ENCODE results near the gene PLA2G10. TPM values are rescaled to one million over a fixed set of nuclear protein-coding genes. Genes with fewer than 3 reads are reported as not detected.
"Not testable (repeated sequence)": the region's sequence is repeated elsewhere in the genome, so short reads cannot be mapped to it uniquely, and the experiment has no call there.

PLA2G10 gene
- not detected for total RNA-seq

GRCh38 chr16:14694129-14694528 is at the start of gene PLA2G10:
PLA2G10 (minus strand) TSS chr16:14694308; CDS start chr16:14694229, 79 bp downstream.
- not testable (repeated sequence) for H3K4me1 ChIP-seq (ENCODE audit: insufficient read depth, low read length); H3K27me3 ChIP-seq (ENCODE audit: insufficient read depth, low read length); H3K9me3 ChIP-seq (ENCODE audit: low read depth, low read length); H3K4me3 ChIP-seq (ENCODE audit: low read length)

GRCh38 chr16:14742273-14743128 is 48.4 kb upstream of the PLA2G10 start, which contains the start of gene NPIPA2:
NPIPA2 (plus strand) TSS chr16:14742533; CDS start chr16:14748066, 5,533 bp downstream.
- not testable (repeated sequence) for H3K4me1 ChIP-seq (ENCODE audit: insufficient read depth, low read length); H3K4me3 ChIP-seq (ENCODE audit: low read length); H3K9me3 ChIP-seq (ENCODE audit: low read depth, low read length); H3K27me3 ChIP-seq (ENCODE audit: insufficient read depth, low read length)

GRCh38 chr16:14741794-14742193 is 47.7 kb upstream of the PLA2G10 start:
- not testable (repeated sequence) for H3K4me1 ChIP-seq (ENCODE audit: insufficient read depth, low read length); H3K9me3 ChIP-seq (ENCODE audit: low read depth, low read length); H3K4me3 ChIP-seq (ENCODE audit: low read length); H3K27me3 ChIP-seq (ENCODE audit: insufficient read depth, low read length)

GRCh38 chr16:14740832-14741385 is 46.8 kb upstream of the PLA2G10 start:
- not testable (repeated sequence) for H3K9me3 ChIP-seq (ENCODE audit: low read depth, low read length); H3K4me1 ChIP-seq (ENCODE audit: insufficient read depth, low read length); H3K4me3 ChIP-seq (ENCODE audit: low read length); H3K27me3 ChIP-seq (ENCODE audit: insufficient read depth, low read length)

- not testable (repeated sequence) for H3K27me3 ChIP-seq (ENCODE audit: insufficient read depth, low read length); H3K4me3 ChIP-seq (ENCODE audit: low read length); H3K9me3 ChIP-seq (ENCODE audit: low read depth, low read length); H3K4me1 ChIP-seq (ENCODE audit: insufficient read depth, low read length)
Observed at GRCh38 chr16:14733233-14733632, 39.1 kb upstream of the PLA2G10 start.

GRCh38 chr16:14703156-14704011 is 9.3 kb upstream of the PLA2G10 start, which contains the start of gene NPIPA3:
NPIPA3 (plus strand) TSS chr16:14703411; CDS start chr16:14708944, 5,533 bp downstream.
- H3K4me1 ChIP-seq (ENCODE audit: insufficient read depth, low read length); H3K27me3 ChIP-seq (ENCODE audit: insufficient read depth, low read length); H3K4me3 ChIP-seq (ENCODE audit: low read length); H3K9me3 ChIP-seq (ENCODE audit: low read depth, low read length): not testable (repeated sequence)

GRCh38 chr16:14702672-14703071 is 8.6 kb upstream of the PLA2G10 start:
- not testable (repeated sequence) for H3K4me1 ChIP-seq (ENCODE audit: insufficient read depth, low read length)

GRCh38 chr16:14701859-14702258 is 7.8 kb upstream of the PLA2G10 start:
- H3K4me1 ChIP-seq (ENCODE audit: insufficient read depth, low read length); H3K9me3 ChIP-seq (ENCODE audit: low read depth, low read length); H3K27me3 ChIP-seq (ENCODE audit: insufficient read depth, low read length); H3K4me3 ChIP-seq (ENCODE audit: low read length): not testable (repeated sequence)

More at GRCh38 chr16:14702672-14703071, 8.6 kb upstream of the PLA2G10 start:
- H3K4me3 ChIP-seq (ENCODE audit: low read length); H3K9me3 ChIP-seq (ENCODE audit: low read depth, low read length); H3K27me3 ChIP-seq (ENCODE audit: insufficient read depth, low read length): not testable (repeated sequence)

- not testable (repeated sequence) for H3K27me3 ChIP-seq (ENCODE audit: insufficient read depth, low read length); H3K4me1 ChIP-seq (ENCODE audit: insufficient read depth, low read length); H3K4me3 ChIP-seq (ENCODE audit: low read length); H3K9me3 ChIP-seq (ENCODE audit: low read depth, low read length)
Observed at GRCh38 chr16:14685870-14686793, 8.0 kb downstream of the PLA2G10 start.

GRCh38 chr16:14682121-14682520 is 12.0 kb downstream of the PLA2G10 start:
- Histone ChIP-seq H3K9me3 (ENCODE audit: low read depth, low read length) (no peaks in the 10 kb centered on the region), H3K27me3 (ENCODE audit: insufficient read depth, low read length) (no peaks in the 10 kb centered on the region), H3K4me1 (ENCODE audit: insufficient read depth, low read length) (no peaks in the 10 kb centered on the region), H3K4me3 (ENCODE audit: low read length) (no peak overlapping the region)

- H3K27me3 ChIP-seq (ENCODE audit: insufficient read depth, low read length), result no peaks in the 10 kb centered on the region
- no peaks in the 10 kb centered on the region for H3K4me1 ChIP-seq (ENCODE audit: insufficient read depth, low read length)
- H3K9me3 ChIP-seq (ENCODE audit: low read depth, low read length), result no peaks in the 10 kb centered on the region
- no peak overlapping the region for H3K4me3 ChIP-seq (ENCODE audit: low read length)
Observed at GRCh38 chr16:14681115-14681514, 13.0 kb downstream of the PLA2G10 start.

- H3K4me1 ChIP-seq (ENCODE audit: insufficient read depth, low read length), result not testable (repeated sequence)
Observed at GRCh38 chr16:14680396-14680795, 13.7 kb downstream of the PLA2G10 start.

GRCh38 chr16:14678748-14679497 is 15.2 kb downstream of the PLA2G10 start:
- H3K4me3 ChIP-seq (ENCODE audit: low read length), result no peak overlapping the region
- H3K27me3 ChIP-seq (ENCODE audit: insufficient read depth, low read length), result no peaks in the 10 kb centered on the region
- no peaks in the 10 kb centered on the region for H3K9me3 ChIP-seq (ENCODE audit: low read depth, low read length)
- no peaks in the 10 kb centered on the region for H3K4me1 ChIP-seq (ENCODE audit: insufficient read depth, low read length)

More at GRCh38 chr16:14680396-14680795, 13.7 kb downstream of the PLA2G10 start:
- not testable (repeated sequence) for H3K4me3 ChIP-seq (ENCODE audit: low read length); H3K9me3 ChIP-seq (ENCODE audit: low read depth, low read length); H3K27me3 ChIP-seq (ENCODE audit: insufficient read depth, low read length)

- H3K9me3 ChIP-seq (ENCODE audit: low read depth, low read length), result no peaks in the 10 kb centered on the region
- H3K4me3 ChIP-seq (ENCODE audit: low read length), result no peak overlapping the region
- no peaks in the 10 kb centered on the region for H3K27me3 ChIP-seq (ENCODE audit: insufficient read depth, low read length)
- peaks cover 2% of the 10 kb centered on the region for H3K4me1 ChIP-seq (ENCODE audit: insufficient read depth, low read length)
Observed at GRCh38 chr16:14677627-14678026, 16.5 kb downstream of the PLA2G10 start.
